GM12873 (cell line): ENCODE results near the gene NCOA1.

Experiments used
- TF ChIP-seq, protein P1 (sequence below): IDR thresholded peaks from 2 replicates; pipeline ENCODE4 v1.5.1; 2012; ENCODE audit warnings: low read depth, mild to moderate bottlenecking, moderate library complexity, low read length, control low read depth; ENCODE audit not compliant: insufficient read depth; ENCODE audit errors: missing control alignments

The NCOA1 gene

DNA sequence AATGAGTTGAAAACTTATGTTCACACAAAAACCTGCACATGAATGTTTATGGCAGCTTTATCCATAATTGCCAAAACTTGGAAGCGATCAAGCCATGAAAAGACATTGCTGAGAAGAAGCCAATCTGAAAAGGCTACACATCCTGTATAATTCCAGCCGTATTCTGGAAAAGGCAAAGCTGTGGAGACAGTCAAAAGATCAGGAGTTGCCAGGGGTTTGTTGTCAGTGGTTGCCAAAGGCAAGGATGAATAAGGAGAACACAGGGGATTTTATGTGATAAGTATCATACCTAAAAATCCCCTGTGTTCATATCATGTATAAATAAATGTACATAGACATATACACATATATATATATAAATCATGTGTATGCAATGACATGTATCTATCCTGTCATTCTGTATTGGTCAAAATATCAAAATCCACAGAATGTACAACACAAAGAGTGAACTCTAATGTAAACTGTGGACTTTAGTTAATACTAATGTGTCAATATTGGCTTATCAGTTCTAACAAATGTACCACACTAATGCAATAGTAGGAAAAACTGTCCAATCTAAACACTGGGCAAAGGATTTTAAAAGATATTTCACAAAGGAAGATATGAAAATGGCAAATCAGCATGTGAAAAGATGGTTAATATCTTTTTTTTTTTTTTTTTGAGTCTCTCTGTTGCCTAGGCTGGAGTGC is 226.4 kb downstream of the NCOA1 start:
- TF ChIP-seq, protein P1, sequence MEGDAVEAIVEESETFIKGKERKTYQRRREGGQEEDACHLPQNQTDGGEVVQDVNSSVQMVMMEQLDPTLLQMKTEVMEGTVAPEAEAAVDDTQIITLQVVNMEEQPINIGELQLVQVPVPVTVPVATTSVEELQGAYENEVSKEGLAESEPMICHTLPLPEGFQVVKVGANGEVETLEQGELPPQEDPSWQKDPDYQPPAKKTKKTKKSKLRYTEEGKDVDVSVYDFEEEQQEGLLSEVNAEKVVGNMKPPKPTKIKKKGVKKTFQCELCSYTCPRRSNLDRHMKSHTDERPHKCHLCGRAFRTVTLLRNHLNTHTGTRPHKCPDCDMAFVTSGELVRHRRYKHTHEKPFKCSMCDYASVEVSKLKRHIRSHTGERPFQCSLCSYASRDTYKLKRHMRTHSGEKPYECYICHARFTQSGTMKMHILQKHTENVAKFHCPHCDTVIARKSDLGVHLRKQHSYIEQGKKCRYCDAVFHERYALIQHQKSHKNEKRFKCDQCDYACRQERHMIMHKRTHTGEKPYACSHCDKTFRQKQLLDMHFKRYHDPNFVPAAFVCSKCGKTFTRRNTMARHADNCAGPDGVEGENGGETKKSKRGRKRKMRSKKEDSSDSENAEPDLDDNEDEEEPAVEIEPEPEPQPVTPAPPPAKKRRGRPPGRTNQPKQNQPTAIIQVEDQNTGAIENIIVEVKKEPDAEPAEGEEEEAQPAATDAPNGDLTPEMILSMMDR, result no peak

- TF ChIP-seq, protein P1, result no peak
These were observed 229.3 kb downstream of the NCOA1 start for GRCh38 chr2:24720310-24720709.

GRCh38 chr2:24721470-24721869 is 230.4 kb downstream of the NCOA1 start:
- TF ChIP-seq, protein P1, result no peak

DNA sequence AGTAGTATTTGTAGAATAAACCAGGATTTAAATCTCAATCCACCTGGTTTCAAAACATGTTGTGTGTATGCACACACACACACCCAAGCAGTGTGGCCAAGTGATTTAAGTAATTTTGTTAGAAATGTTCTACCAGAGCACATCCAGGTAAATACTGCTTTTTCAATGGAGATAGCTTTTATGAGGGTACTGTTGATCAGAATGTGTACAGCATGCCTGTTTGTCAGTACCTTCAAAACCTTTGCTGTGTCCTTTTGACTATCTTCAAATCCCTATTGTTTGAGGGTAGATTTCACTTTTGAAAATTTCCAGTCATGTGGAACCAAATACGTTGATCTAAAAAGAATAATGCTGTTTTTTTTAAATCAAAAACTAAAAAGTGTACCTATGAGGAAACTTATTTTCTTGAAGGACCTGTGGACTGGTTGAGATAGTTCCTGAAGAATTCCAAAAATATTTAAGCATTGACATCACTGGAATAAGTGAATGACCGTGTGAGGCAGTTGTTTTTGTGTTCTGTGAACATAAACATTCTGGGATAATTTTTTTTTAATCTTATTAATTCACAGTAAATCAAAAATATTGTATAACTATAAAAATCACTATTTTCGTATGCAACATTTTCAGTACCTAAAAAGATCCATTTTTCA is 231.2 kb downstream of the NCOA1 start:
- TF ChIP-seq, protein P1, result no peak

DNA sequence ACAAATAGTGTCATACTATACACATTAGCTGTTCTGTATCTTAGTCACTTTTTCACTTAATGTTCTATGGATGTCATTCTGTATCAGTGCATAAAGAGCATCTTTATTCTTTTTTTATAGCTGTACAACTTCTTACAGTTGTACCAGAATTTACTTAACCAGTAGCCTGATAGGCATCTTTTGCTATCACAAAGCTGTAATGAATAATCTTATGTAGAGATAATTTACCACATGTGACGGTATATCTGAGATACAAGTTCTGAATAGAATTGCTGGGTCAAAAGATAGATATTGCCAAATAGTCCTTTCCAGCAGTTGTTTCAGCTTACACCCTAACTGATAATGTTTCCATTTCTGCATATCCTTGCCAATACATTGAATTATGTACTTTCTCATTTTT is 232.1 kb downstream of the NCOA1 start:
- TF ChIP-seq, protein P1, result no peak

- TF ChIP-seq, protein P1, result no peak
These were observed 232.6 kb downstream of the NCOA1 start for GRCh38 chr2:24723665-24724064.

DNA sequence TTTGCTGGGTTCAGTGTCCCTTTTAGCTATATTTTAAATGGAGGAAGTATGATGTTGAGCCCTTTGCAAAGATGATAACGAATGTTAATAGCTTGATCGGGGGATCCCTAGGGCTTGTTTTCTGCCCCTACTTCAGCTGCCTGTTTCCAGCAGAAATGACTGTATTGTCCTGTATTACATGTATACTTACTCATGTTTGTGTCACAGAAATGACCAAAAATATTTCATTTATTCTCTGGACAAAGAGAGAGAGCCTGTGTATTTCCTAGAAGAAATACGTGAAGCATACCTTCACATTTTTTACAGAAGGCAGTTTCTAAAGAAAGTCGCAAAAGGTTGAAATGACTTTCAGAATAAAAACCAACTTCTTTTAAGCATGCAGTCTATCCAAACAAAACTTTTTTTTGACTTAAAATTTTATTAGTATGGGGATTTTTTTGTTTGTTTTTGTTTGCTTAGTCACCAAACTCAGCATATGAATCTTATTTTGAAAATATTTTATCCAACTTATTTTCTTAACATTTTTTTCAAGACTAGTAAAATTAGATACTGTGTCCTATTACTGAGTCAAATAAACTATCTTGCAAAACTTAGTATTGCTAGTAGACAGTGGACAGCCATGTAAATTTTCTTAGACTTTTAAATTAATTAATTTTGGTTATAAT is 233.2 kb downstream of the NCOA1 start:
- TF ChIP-seq, protein P1, result no peak
